Chondrocyte (in vitro differentiated cells): Measurements from ENCODE around the gene NINL. TPM values are rescaled to one million over a fixed set of nuclear protein-coding genes. Genes with fewer than 3 reads are reported as not detected.

Experiments
- DNase-seq: peaks from one replicate; pipeline ENCODE4 v3.0.0; 2021; ENCODE audit warnings: mixed read lengths, low spot score
- H3K27ac Mint-ChIP-seq: one replicate; pipeline ENCODE4 v1.8.0; 2021; ENCODE audit warnings: mild to moderate bottlenecking, moderate library complexity, mixed read lengths; ENCODE audit not compliant: unreplicated experiment
- H3K27me3 Mint-ChIP-seq: 2 replicates; pipeline ENCODE4 v1.8.0; 2021; ENCODE audit warnings: low read depth, mixed read lengths
- H3K36me3 Mint-ChIP-seq: 2 replicates; pipeline ENCODE4 v1.8.0; 2021; ENCODE audit warnings: low read depth, mixed read lengths
- H3K4me1 Mint-ChIP-seq: 2 replicates; pipeline ENCODE4 v1.8.0; 2021; ENCODE audit warnings: low read depth, mild to moderate bottlenecking, mixed read lengths
- H3K4me3 Mint-ChIP-seq: one replicate; pipeline ENCODE4 v1.8.0; 2021; ENCODE audit warnings: mild to moderate bottlenecking, moderate library complexity, mixed read lengths; ENCODE audit not compliant: unreplicated experiment
- H3K9me3 Mint-ChIP-seq: 2 replicates; pipeline ENCODE4 v1.8.0; 2021; ENCODE audit warnings: low read depth, mixed read lengths
- total RNA-seq: library from RNA; stranded (reverse); gene quantifications from 3 replicates; pipeline ENCODE4 v1.2.1, GENCODE V29; 2021
- TF ChIP-seq, protein P1 (sequence below): fragments of 200-600 bp; sonication (generic); IDR thresholded peaks from 2 replicates; pipeline ENCODE4 v1.5.0; 2021; ENCODE audit warnings: antibody characterized with exemption, mild to moderate bottlenecking, moderate library complexity

NINL gene
- total RNA-seq, 1 donor from 2014 or later = 10.6 TPM

DNA sequence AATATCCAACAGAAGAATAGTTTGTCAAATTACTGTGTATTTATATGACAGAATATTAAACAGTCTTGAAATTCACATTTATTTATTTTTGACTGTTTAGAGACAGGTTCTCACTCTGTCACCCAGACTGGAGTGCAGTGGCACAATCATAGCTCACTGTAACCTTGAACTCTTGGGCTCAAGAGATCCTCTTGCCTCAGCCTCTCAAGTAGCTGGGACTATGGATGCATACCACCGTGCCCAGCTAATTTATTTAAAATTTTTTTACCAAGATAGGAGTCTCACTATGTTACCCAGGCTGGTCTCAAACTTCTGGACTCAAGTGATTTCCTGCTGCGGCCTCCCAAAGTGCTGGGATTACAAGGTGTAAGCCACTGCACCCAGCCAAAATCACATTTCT, 57.4 kb downstream of the NINL start:
- no peak overlapping the region for H3K27ac Mint-ChIP-seq
- H3K36me3 Mint-ChIP-seq = peaks cover 1% of the 10 kb centered on the region
- no peak for DNase-seq
- H3K9me3 Mint-ChIP-seq = no peaks in the 10 kb centered on the region
- peaks cover 22% of the 10 kb centered on the region for H3K4me1 Mint-ChIP-seq
- no peak overlapping the region for H3K4me3 Mint-ChIP-seq
- H3K27me3 Mint-ChIP-seq = no peaks in the 10 kb centered on the region
- TF ChIP-seq, protein P1, sequence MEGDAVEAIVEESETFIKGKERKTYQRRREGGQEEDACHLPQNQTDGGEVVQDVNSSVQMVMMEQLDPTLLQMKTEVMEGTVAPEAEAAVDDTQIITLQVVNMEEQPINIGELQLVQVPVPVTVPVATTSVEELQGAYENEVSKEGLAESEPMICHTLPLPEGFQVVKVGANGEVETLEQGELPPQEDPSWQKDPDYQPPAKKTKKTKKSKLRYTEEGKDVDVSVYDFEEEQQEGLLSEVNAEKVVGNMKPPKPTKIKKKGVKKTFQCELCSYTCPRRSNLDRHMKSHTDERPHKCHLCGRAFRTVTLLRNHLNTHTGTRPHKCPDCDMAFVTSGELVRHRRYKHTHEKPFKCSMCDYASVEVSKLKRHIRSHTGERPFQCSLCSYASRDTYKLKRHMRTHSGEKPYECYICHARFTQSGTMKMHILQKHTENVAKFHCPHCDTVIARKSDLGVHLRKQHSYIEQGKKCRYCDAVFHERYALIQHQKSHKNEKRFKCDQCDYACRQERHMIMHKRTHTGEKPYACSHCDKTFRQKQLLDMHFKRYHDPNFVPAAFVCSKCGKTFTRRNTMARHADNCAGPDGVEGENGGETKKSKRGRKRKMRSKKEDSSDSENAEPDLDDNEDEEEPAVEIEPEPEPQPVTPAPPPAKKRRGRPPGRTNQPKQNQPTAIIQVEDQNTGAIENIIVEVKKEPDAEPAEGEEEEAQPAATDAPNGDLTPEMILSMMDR = no peak

DNA sequence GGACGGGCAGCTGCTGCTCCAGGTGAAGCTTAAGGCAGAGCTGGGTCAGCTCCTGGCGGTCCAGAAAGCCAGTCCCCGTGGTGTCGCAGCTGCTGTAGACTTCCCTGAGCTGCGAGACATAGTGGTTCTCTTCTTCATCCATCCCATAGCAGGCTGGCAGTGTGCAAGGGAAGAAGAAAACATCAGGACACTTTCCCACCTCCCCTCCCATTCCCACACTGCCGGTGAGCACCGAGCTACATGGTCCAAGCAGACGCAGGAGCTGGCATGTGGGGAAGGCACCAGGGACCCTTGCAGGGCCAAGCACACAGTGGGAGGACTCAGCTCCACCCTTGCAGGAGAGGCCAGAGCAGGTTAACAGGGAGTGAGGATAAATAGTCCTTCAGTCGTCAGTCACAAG, 58.9 kb downstream of the NINL start:
- no peak for DNase-seq
- no peak overlapping the region for H3K4me3 Mint-ChIP-seq
- peaks cover 4% of the 10 kb centered on the region for H3K36me3 Mint-ChIP-seq
- no peaks in the 10 kb centered on the region for H3K9me3 Mint-ChIP-seq
- peaks cover 22% of the 10 kb centered on the region for H3K4me1 Mint-ChIP-seq
- H3K27me3 Mint-ChIP-seq = no peaks in the 10 kb centered on the region
- TF ChIP-seq, protein P1 = no peak
- peak overlapping the region; percentile 75 for H3K27ac Mint-ChIP-seq

DNA sequence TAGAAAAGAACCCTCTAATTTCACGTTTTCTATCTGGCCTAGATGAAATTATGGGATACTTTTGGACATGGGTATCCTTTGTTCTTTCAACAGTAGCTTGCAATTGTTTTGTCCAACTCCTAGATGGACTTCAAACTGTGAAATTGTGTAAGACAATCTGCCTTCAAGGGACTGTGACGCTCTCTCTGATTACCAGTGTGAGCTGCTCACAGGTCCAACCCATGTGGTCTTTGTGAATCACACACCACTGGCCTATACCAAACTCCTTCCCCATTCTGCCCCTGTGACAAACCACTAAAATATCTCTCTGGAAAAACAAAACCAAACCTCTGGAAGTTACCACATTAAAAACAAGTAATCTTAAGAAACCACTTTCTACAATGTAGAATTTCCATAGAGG, 59.5 kb downstream of the NINL start:
- no peak for DNase-seq
- peaks cover 3% of the 10 kb centered on the region for H3K9me3 Mint-ChIP-seq
- peaks cover 6% of the 10 kb centered on the region for H3K36me3 Mint-ChIP-seq
- peak overlapping the region; percentile 75 for H3K27ac Mint-ChIP-seq
- H3K4me1 Mint-ChIP-seq = peaks cover 22% of the 10 kb centered on the region
- H3K4me3 Mint-ChIP-seq = no peak overlapping the region
- TF ChIP-seq, protein P1 = no peak
- no peaks in the 10 kb centered on the region for H3K27me3 Mint-ChIP-seq

DNA sequence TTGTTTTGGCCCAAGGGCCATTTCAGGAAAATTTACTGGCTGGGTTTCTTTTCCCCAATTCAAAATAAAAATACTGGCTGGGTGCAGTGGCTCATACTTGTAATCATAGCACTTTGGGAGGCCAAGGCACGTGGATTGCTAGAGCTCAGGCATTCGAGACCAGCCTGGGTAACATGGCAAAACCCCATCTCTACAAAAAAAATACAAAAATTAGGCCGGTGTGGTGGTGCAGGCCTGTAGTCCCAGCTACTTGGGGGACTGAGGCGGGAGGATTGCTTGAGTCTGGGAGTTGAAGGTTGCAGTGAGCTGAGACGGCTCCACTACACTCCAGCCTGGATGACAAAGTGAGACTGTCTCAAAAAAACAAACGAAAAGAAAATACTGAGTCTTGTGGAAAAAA, 60.0 kb downstream of the NINL start:
- peaks cover 22% of the 10 kb centered on the region for H3K4me1 Mint-ChIP-seq
- H3K36me3 Mint-ChIP-seq = peaks cover 5% of the 10 kb centered on the region
- peak overlapping the region; percentile 75 for H3K27ac Mint-ChIP-seq
- TF ChIP-seq, protein P1 = no peak
- DNase-seq = no peak
- H3K27me3 Mint-ChIP-seq = no peaks in the 10 kb centered on the region
- peaks cover 4% of the 10 kb centered on the region for H3K9me3 Mint-ChIP-seq
- no peak overlapping the region for H3K4me3 Mint-ChIP-seq

DNA sequence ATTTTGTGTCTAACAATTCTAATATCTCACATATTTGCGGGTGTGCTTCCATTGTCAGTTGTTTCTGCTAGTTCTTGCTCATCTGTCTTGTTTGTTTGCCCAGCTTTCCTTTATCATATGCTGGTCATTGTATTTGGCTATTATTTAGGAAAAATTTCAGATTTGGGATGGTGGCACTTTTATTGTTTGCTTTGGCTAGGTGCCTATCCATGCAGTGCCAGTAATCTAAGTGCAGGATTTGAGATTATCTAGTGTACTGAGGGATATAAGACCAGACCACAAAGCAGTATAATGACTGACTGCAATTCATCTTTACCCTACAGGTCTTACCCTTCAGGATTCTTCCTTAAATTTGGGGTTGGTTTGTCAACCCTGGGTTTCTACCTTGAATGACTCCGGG, 63.9 kb downstream of the NINL start:
- Mint-ChIP-seq H3K27me3 (no peaks in the 10 kb centered on the region), H3K27ac (no peak overlapping the region), H3K9me3 (peaks cover 4% of the 10 kb centered on the region), H3K4me1 (peaks cover 16% of the 10 kb centered on the region), H3K4me3 (no peak overlapping the region), H3K36me3 (peaks cover 10% of the 10 kb centered on the region)
- TF ChIP-seq, protein P1 = no peak
- DNase-seq = no peak
